IMR-90 (cell line): ENCODE results near the gene AP3D1. TPM values are rescaled to one million over a fixed set of nuclear protein-coding genes. Genes with fewer than 3 reads are reported as not detected.

ENCODE experiments used
- ATAC-seq: fragments of 200-7000 bp; cut with Tn5 transposase; 2 replicates; pipeline ENCODE4 v1.9.1; 2020; ENCODE audit warnings: low read depth, mild to moderate bottlenecking, moderate library complexity
- BruUV-seq: library from RNA; stranded (reverse); fragments of 400-500 nt; replicated peaks from 2 replicates; lab custom pipeline; 2021; lab: Mats Ljungman, UMichigan
- CTCF ChIA-PET: fragments of 300-600 bp; formaldehyde crosslinking; extraction: SDS; loops from one replicate; lab custom pipeline; 2021; ENCODE audit warnings: antibody characterized with exemption; lab: Yijun Ruan, JAX
- POLR2A ChIA-PET: fragments of 300-600 bp; sonication (Branson Sonifier 250); formaldehyde crosslinking; loops from one replicate; lab custom pipeline; 2022; ENCODE audit warnings: antibody characterized with exemption; ENCODE audit not compliant: unreplicated experiment; lab: Charles Lee
- DNase-seq: peaks from one replicate; pipeline ENCODE4 v3.0.0; 2013
- H2AFZ ChIP-seq: replicated peaks from 2 replicates; pipeline ENCODE3; 2013; ENCODE audit warnings: low read length, mild to moderate bottlenecking; ENCODE audit not compliant: poor library complexity
- H2AK5ac ChIP-seq: 2 replicates; pipeline ENCODE4 v1.6.1; 2013; ENCODE audit warnings: low read depth, low read length, inconsistent platforms
- H2AK9ac ChIP-seq: replicated peaks from 2 replicates; pipeline ENCODE3; 2013; ENCODE audit warnings: mild to moderate bottlenecking, low read depth, low read length, moderate library complexity; ENCODE audit not compliant: poor library complexity
- H2BK120ac ChIP-seq: 2 replicates; pipeline ENCODE4 v1.6.1; 2013; ENCODE audit warnings: low read depth, low read length, inconsistent platforms
- H2BK15ac ChIP-seq: 3 replicates; pipeline ENCODE4 v1.6.1; 2013; ENCODE audit warnings: low read depth, low read length, inconsistent platforms
- H2BK20ac ChIP-seq: 2 replicates; pipeline ENCODE4 v1.6.1; 2013; ENCODE audit warnings: low read depth, mild to moderate bottlenecking, inconsistent platforms, low read length, moderate library complexity
- H2BK5ac ChIP-seq: 2 replicates; pipeline ENCODE4 v1.6.1; 2013; ENCODE audit warnings: mild to moderate bottlenecking, low read depth, low read length, inconsistent platforms; ENCODE audit not compliant: poor library complexity, severe bottlenecking
- H3K14ac ChIP-seq: replicated peaks from 2 replicates; pipeline ENCODE4 v1.6.1; 2013; ENCODE audit warnings: low read depth, low read length, inconsistent platforms
- H3K18ac ChIP-seq: 2 replicates; pipeline ENCODE4 v1.6.1; 2013; ENCODE audit warnings: low read depth, low read length, control low read depth
- H3K23ac ChIP-seq: 2 replicates; pipeline ENCODE4 v1.6.1; 2013; ENCODE audit warnings: low read depth, low read length, inconsistent platforms
- H3K27ac ChIP-seq: 2 replicates; pipeline ENCODE4 v1.5.1; 2013; ENCODE audit warnings: mild to moderate bottlenecking, control low read depth, low read length; ENCODE audit not compliant: insufficient read depth
- H3K27me3 ChIP-seq: 2 replicates; pipeline ENCODE4 v1.6.1; 2013; ENCODE audit warnings: low read length; ENCODE audit not compliant: control insufficient read depth, insufficient read depth
- H3K36me3 ChIP-seq: 2 replicates; pipeline ENCODE4 v1.6.1; 2013; ENCODE audit warnings: low read length, mixed read lengths; ENCODE audit not compliant: control insufficient read depth, insufficient read depth
- H3K4ac ChIP-seq: 2 replicates; pipeline ENCODE4 v1.6.1; 2013; ENCODE audit warnings: low read depth, low read length, inconsistent platforms
- H3K4me1 ChIP-seq: 2 replicates; pipeline ENCODE4 v1.6.1; 2013; ENCODE audit warnings: low read length, mixed read lengths; ENCODE audit not compliant: control insufficient read depth, insufficient read depth
- H3K4me2 ChIP-seq: 2 replicates; pipeline ENCODE4 v1.6.1; 2013; ENCODE audit warnings: low read depth, mild to moderate bottlenecking, control low read depth, low read length, moderate library complexity
- H3K4me3 ChIP-seq: 2 replicates; pipeline ENCODE4 v1.5.1; 2013; ENCODE audit warnings: low read depth, mild to moderate bottlenecking, control low read depth, low read length, moderate library complexity; ENCODE audit not compliant: insufficient read depth
- H3K56ac ChIP-seq: 2 replicates; pipeline ENCODE4 v1.6.1; 2013; ENCODE audit warnings: low read length, inconsistent platforms; ENCODE audit not compliant: insufficient read depth; ENCODE audit errors: extremely low read depth
- H3K79me1 ChIP-seq, 2 experiments: 2 replicates each; pipeline ENCODE4 v1.6.1; 2013; ENCODE audit warnings: low read length in 2 of 2, inconsistent platforms in 1 of 2, low read depth in 1 of 2
- H3K9ac ChIP-seq: 2 replicates; pipeline ENCODE4 v1.6.1; 2013; ENCODE audit warnings: low read depth, low read length, control low read depth
- H3K9me1 ChIP-seq: 2 replicates; pipeline ENCODE4 v1.6.1; 2013; ENCODE audit warnings: low read length, inconsistent platforms; ENCODE audit not compliant: insufficient read depth
- H3K9me3 ChIP-seq: 2 replicates; pipeline ENCODE4 v1.6.1; 2013; ENCODE audit warnings: low read length; ENCODE audit not compliant: control insufficient read depth, insufficient read depth
- H4K20me1 ChIP-seq: 2 replicates; pipeline ENCODE4 v1.6.1; 2013; ENCODE audit warnings: low read length, inconsistent platforms; ENCODE audit not compliant: insufficient read depth
- H4K5ac ChIP-seq: 2 replicates; pipeline ENCODE4 v1.6.1; 2013; ENCODE audit warnings: mild to moderate bottlenecking, low read depth, low read length, control low read depth
- H4K8ac ChIP-seq, 2 experiments: 2 replicates each; pipeline ENCODE4 v1.6.1; 2013; ENCODE audit warnings: low read depth in 2 of 2, low read length in 2 of 2, control low read depth in 1 of 2, inconsistent platforms in 1 of 2
- H4K91ac ChIP-seq: 2 replicates; pipeline ENCODE4 v1.6.1; 2013; ENCODE audit warnings: low read depth, low read length, inconsistent platforms; ENCODE audit not compliant: insufficient read depth
- BHLHE40 ChIP-seq: fragments of 150-350 bp; IDR thresholded peaks from 2 replicates; pipeline ENCODE4 v1.6.1; 2016; ENCODE audit warnings: mild to moderate bottlenecking, low read depth, low read length
- CEBPB ChIP-seq: IDR thresholded peaks from 2 replicates; pipeline ENCODE4 v1.6.1; 2012; ENCODE audit warnings: low read depth, low read length, improper control_type of control experiment
- CHD1 ChIP-seq: IDR thresholded peaks from 2 replicates; pipeline ENCODE4 v1.6.1; 2012; ENCODE audit warnings: low read depth, low read length, improper control_type of control experiment
- CTCF ChIP-seq: conservative IDR thresholded peaks from 2 replicates; pipeline ENCODE4 v1.5.1; 2012; ENCODE audit warnings: mild to moderate bottlenecking, low read depth, low read length, improper control_type of control experiment
- ELK1 ChIP-seq: fragments of 150-350 bp; IDR thresholded peaks from 2 replicates; pipeline ENCODE4 v1.6.1; 2016; ENCODE audit warnings: low read depth, mild to moderate bottlenecking, low read length, moderate library complexity, borderline replicate concordance
- FOS ChIP-seq: fragments of 150-350 bp; IDR thresholded peaks from 2 replicates; pipeline ENCODE4 v1.6.1; 2016; ENCODE audit warnings: low read depth, low read length
- MAZ ChIP-seq: IDR thresholded peaks from 2 replicates; pipeline ENCODE4 v1.6.1; 2012; ENCODE audit warnings: low read depth, mild to moderate bottlenecking, low read length, improper control_type of control experiment, moderate library complexity, borderline replicate concordance
- MXI1 ChIP-seq: IDR thresholded peaks from 2 replicates; pipeline ENCODE4 v1.6.1; 2012; ENCODE audit warnings: low read depth, mild to moderate bottlenecking, low read length, moderate library complexity, borderline replicate concordance
- NFE2L2 ChIP-seq: fragments of 150-350 bp; IDR thresholded peaks from 2 replicates; pipeline ENCODE4 v1.6.1; 2016; ENCODE audit warnings: low read depth, mild to moderate bottlenecking, low read length
- POLR2A ChIP-seq: IDR thresholded peaks from 2 replicates; pipeline ENCODE4 v1.6.1; 2012; ENCODE audit warnings: mild to moderate bottlenecking, low read depth, low read length
- RAD21 ChIP-seq: IDR thresholded peaks from 2 replicates; pipeline ENCODE4 v1.6.1; 2012; ENCODE audit warnings: low read length, improper control_type of control experiment
- RCOR1 ChIP-seq: IDR thresholded peaks from 2 replicates; pipeline ENCODE4 v1.6.1; 2012; ENCODE audit warnings: mild to moderate bottlenecking, low read length, improper control_type of control experiment; ENCODE audit not compliant: insufficient replicate concordance
- RFX5 ChIP-seq: IDR thresholded peaks from 2 replicates; pipeline ENCODE4 v1.8.0; 2012; ENCODE audit warnings: low read depth, mild to moderate bottlenecking, low read length, moderate library complexity
- SMC3 ChIP-seq: fragments of 150-350 bp; IDR thresholded peaks from 2 replicates; pipeline ENCODE4 v1.6.1; 2016; ENCODE audit warnings: low read depth, mild to moderate bottlenecking, antibody characterized with exemption, low read length, moderate library complexity
- USF2 ChIP-seq: fragments of 150-350 bp; IDR thresholded peaks from 2 replicates; pipeline ENCODE4 v1.6.1; 2017; ENCODE audit warnings: mild to moderate bottlenecking, antibody characterized with exemption, low read length, low read depth
- WGBS, 2 experiments: methylation state at CpG; one replicate each; pipeline versions ENCODE4 v1.1.5 to v1.1.7; 2013; ENCODE audit warnings: missing lambda C conversion rate in 2 of 2; ENCODE audit not compliant: insufficient read length in 1 of 2; ENCODE audit errors: extremely low coverage in 2 of 2; 5-methylcytosine and 5-hydroxymethylcytosine counted together
- dilution Hi-C: fragments of 300-500 bp; cut with HindIII; formaldehyde crosslinking; loops from one replicate; pipeline ENCODE4 v1.14.3; 2018; ENCODE audit warnings: low sequenced_read_pairs; ENCODE audit not compliant: unreplicated experiment
- in situ Hi-C: fragments of 300-500 bp; cut with MboI; formaldehyde crosslinking; loops from 3 replicates; pipeline ENCODE4 v1.14.3; 2019; ENCODE audit warnings: low sequenced_read_pairs, inconsistent platforms, mixed read lengths
- intact Hi-C: fragments of 100-400 bp; cut with micrococcal nuclease; formaldehyde crosslinking; loops from 2 replicates; pipeline ENCODE4 v1.10.0; 2022
- polyA plus RNA-seq, 3 experiments: library from polyadenylated mRNA; depleted of rRNA; stranded (reverse); fragments of >200 nt; gene quantifications; 2 replicates each; pipeline ENCODE4 v1.2.3, GENCODE V29; 2012; ENCODE audit warnings: low replicate concordance in 1 of 3
- total RNA-seq: library from RNA; depleted of rRNA; stranded (reverse); fragments of >200 nt; gene quantifications from 2 replicates; pipeline ENCODE4 v1.2.3, GENCODE V29; 2012

The AP3D1 gene
- total and polyA plus RNA-seq, 2 of the 4 experiments (the other 2 are of a cell fraction) = 75.3 to 129 TPM

- H3K23ac ChIP-seq = no peak overlapping the region
- H3K56ac ChIP-seq = no peak overlapping the region
- in situ Hi-C loops (no loop called here), dilution Hi-C loops (no loop called here), intact Hi-C loops (no loop called here)
- peak overlapping the region; percentile 99 for H2AK5ac ChIP-seq
- peak overlapping the region; percentile 91 for H4K5ac ChIP-seq
- no peak overlapping the region; the same call in 1 of the 2 replicates for H3K14ac ChIP-seq
- no peak overlapping the region for H3K9ac ChIP-seq
- H3K18ac ChIP-seq = peak overlapping the region; percentile 21; the same call in 1 of the 2 replicates
- DNase-seq = no peak
- H2BK120ac ChIP-seq = peak overlapping the region; percentile 95
- peak overlapping the region; percentile 90; the same call in 1 of the 3 replicates for H2BK15ac ChIP-seq
- CTCF ChIA-PET = no interaction called here
- peaks cover 5 to 34% of the 10 kb centered on the region in 2 experiments; a peak in 3 of 4 replicates for H3K79me1 ChIP-seq
- H2BK5ac ChIP-seq = peak overlapping the region; percentile 77
- TF ChIP-seq MAZ (no peak), CHD1 (no peak), RCOR1 (no peak), RAD21 (no peak), CTCF (no peak), USF2 (no peak), BHLHE40 (no peak), POLR2A (no peak), ELK1 (no peak), CEBPB (no peak), MXI1 (no peak), NFE2L2 (no peak), RFX5 (no peak), FOS (no peak), SMC3 (no peak)
- H3K36me3 ChIP-seq = no peaks in the 10 kb centered on the region
- H4K91ac ChIP-seq = peak overlapping the region; percentile 84
- peak overlapping the region; percentile 89 for H2AK9ac ChIP-seq
- H3K9me1 ChIP-seq = peaks cover 8% of the 10 kb centered on the region
- no peak for ATAC-seq
- peaks cover 27% of the 10 kb centered on the region for H3K4me1 ChIP-seq
- H3K27ac ChIP-seq = peak overlapping the region; percentile 61
- no peaks in the 10 kb centered on the region for H4K20me1 ChIP-seq
- peak overlapping the region; percentile 87 to 94; a peak in 3 of 4 replicates for H4K8ac ChIP-seq
- H3K4me2 ChIP-seq = no peak overlapping the region
- peak overlapping the region; percentile 62 for H2BK20ac ChIP-seq
- no peaks in the 10 kb centered on the region for H3K27me3 ChIP-seq
- 56% methylated on average over 1 of the region's 5 CpGs; no CpG with 5 or more reads in 1 of the 2 experiments for WGBS, 2 experiments
- H3K4ac ChIP-seq = peak overlapping the region; percentile 95
- H3K9me3 ChIP-seq = no peaks in the 10 kb centered on the region
- H3K4me3 ChIP-seq = no peak overlapping the region
- POLR2A ChIA-PET = no interaction called here
- no TSS peak for BruUV-seq
- peak overlapping the region; percentile 86 for H2AFZ ChIP-seq
These were observed 94.6 kb downstream of the AP3D1 start for GRCh38 chr19:2056837-2057192.
